ENCODE data around the gene HEXB.

DNA sequence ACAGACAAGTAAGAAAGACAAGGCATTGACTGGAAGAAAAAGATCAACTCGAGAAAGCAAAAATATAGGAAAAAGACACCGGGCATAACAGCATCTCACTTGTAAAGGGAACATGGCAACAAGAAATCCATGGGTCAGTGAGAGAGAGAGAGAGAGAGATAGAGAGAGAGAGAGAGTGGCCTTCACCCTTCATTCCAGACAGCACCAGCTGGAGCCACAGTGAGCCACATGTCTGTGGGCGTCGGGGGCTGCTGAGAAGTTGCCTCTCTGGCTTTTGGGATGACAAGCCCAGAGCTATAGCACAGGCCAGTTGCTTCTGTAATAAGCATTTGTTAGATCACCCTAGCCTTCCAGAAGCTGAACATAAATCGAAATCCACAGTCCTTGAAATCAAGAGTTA is 24.2 kb upstream of the HEXB start:
- TF ChIP-seq, protein P1, sequence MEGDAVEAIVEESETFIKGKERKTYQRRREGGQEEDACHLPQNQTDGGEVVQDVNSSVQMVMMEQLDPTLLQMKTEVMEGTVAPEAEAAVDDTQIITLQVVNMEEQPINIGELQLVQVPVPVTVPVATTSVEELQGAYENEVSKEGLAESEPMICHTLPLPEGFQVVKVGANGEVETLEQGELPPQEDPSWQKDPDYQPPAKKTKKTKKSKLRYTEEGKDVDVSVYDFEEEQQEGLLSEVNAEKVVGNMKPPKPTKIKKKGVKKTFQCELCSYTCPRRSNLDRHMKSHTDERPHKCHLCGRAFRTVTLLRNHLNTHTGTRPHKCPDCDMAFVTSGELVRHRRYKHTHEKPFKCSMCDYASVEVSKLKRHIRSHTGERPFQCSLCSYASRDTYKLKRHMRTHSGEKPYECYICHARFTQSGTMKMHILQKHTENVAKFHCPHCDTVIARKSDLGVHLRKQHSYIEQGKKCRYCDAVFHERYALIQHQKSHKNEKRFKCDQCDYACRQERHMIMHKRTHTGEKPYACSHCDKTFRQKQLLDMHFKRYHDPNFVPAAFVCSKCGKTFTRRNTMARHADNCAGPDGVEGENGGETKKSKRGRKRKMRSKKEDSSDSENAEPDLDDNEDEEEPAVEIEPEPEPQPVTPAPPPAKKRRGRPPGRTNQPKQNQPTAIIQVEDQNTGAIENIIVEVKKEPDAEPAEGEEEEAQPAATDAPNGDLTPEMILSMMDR (IDR thresholded peaks at IDR 0.05; ENCODE audit: extremely low read depth in 1 of 2, insufficient read depth in 1 of 2, low read depth in 1 of 2, low read length in 2 of 2): no peak
- TF ChIP-seq, protein P2, sequence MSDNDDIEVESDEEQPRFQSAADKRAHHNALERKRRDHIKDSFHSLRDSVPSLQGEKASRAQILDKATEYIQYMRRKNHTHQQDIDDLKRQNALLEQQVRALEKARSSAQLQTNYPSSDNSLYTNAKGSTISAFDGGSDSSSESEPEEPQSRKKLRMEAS (IDR thresholded peaks at IDR 0.05; ENCODE audit: insufficient read depth, insufficient read length): no peak
- TF ChIP-seq POLR2A (IDR thresholded peaks at IDR 0.05; ENCODE audit: low read depth, low read length) (no peak), POLR2AphosphoS5 (IDR thresholded peaks at IDR 0.05; ENCODE audit: insufficient read depth, low read depth, low read length) (no peak), MYC (IDR thresholded peaks at IDR 0.05; ENCODE audit: low read depth, low read length) (no peak), JUN (IDR thresholded peaks at IDR 0.05; ENCODE audit: borderline replicate concordance, insufficient read depth, insufficient read length, low read depth) (no peak)
